ENCODE results near the gene PHF19.
A peak's percentile ranks its signal among the peaks of the same experiment; 100 is the strongest.

Gene PHF19

DNA sequence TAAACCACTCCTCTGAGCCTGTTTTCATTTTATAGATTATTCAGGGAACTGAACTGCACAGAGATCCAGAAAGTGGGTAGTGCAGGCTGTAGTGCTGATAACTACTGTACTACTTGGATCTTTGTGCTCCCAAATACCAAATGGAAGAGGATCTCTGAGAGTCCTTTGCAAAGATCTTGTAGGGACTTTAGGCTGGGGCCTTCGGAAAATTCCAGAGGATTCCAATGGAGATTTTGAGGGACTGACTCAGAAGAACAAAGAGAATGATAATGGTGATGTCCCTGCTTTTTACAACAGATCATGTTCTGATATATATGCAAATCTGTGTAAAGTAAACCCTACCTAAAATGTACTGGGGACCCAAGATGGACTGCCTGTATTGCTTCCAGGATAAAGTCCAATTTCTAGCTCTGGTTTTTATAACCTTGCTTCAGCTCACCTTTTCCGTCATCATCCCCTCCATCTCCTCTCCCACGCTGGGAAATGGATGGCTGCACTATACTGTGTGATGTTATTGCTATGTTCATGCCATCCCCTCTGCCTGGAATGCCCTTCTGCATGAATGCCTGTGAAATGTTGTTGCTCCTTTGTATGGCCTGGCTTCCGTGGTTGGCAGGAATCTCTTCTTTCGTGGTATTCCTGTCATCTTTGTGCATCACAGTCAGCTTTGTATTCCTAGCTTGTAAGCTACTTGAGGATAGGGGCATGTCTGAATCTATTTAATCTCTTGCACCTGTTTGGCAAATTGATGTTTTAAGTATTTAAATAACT lies 24.6 kb downstream of the PHF19 start:
- no peak for DNase-seq

DNA sequence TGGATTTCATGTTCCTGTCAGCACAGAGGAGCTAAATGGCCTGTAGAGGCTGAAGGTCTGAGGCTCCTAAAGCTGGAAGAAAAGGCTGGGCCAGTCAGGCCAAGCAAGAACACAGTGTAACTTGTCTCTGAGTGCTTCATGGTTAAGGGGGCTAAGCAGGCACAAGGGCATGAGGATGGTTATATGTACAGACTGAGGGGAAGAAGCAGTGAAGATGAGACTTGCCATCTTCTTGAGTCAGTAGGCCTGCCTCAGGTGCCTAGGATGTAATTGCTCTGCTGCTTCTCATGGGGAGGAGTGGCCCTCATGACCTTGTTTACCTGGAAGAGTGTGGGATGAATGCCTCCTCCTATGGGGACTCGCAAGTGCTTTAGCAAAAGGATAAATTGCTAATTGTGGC lies 25.5 kb downstream of the PHF19 start:
- no peak for DNase-seq

- no peak for DNase-seq
Observed at GRCh38 chr9:120850315-120850714, 26.7 kb downstream of the PHF19 start.

DNA sequence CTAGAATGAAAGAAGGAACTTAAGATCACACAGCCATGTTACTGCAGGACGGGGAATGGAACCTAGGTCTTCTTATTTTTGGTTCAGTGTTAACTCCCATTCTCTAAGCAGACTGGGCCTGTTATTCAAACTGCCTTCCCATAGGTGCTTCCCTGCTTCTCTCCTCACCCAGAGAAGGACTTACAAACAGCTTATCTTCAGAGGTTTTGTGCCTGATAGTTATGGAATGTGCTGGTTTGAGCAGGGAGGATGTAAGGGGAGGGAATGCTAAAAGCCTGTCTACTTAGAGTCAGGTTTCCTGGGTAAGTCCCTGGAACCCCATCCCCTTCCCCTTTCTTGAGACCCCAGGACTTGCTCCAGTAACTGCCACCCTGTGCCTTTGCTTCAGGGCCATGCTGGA lies 30.1 kb downstream of the PHF19 start:
- no peak for DNase-seq

- no peak for DNase-seq
Observed at GRCh38 chr9:120846251-120846889, 30.6 kb downstream of the PHF19 start.

GRCh38 chr9:120845255-120845654 lies 31.7 kb downstream of the PHF19 start:
- DNase-seq, result peak in 2 of 3 donors; percentile 33 to 45

DNA sequence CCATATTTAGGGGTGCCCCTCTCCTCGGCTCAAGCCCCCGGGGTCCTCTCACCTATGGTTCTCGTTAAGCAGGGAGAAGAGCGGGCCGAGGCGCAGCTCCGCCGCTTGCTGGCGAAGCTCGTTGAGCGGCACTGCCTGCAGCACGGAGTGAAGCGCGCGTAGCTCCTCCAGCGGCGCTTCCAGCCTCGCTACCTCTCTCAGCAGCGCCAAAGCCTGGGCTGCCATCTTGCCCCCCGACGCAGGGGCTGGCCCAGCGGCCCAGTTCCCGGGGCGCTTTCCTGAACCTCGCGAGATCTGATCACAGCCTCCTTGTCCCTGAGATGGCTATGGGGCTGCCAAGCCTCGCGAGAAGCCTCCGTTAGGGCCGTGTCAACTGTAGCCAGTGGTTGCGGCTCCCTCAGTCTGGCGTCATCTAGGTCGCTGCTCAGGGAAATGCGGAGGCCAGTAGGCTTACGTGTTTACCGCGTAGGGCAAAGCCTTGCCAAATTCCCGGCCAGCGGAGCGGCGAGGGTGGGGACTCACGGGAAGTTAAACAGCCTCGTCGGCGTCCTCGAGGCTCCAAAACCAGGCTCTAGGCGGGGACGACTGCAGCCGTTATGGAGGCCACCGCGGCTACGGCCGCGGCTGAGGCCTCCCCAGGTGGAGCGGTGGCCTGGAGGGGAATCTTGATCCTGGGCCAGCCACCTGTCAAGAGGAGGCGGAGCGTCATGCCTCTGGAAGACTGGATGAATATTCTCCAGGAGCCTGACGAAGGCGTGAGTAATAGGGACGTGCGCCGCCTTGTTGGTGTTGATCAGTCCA lies 34.1 kb downstream of the PHF19 start, which contains the start of gene PSMD5:
PSMD5 (minus strand) TSS at position 238 of the 801 bp plus-strand sequence; CDS start at position 225, 13 bp downstream.
- DNase-seq, result peak; percentile 97 to 100 (median 99)

GRCh38 chr9:120841930-120842684 lies 34.9 kb downstream of the PHF19 start:
- DNase-seq, result peak in 1 of 3 donors; percentile 21

GRCh38 chr9:120839146-120839545 lies 37.8 kb downstream of the PHF19 start:
- no peak for DNase-seq

- no peak for DNase-seq
Observed at GRCh38 chr9:120837921-120838320, 39.1 kb downstream of the PHF19 start.

DNA sequence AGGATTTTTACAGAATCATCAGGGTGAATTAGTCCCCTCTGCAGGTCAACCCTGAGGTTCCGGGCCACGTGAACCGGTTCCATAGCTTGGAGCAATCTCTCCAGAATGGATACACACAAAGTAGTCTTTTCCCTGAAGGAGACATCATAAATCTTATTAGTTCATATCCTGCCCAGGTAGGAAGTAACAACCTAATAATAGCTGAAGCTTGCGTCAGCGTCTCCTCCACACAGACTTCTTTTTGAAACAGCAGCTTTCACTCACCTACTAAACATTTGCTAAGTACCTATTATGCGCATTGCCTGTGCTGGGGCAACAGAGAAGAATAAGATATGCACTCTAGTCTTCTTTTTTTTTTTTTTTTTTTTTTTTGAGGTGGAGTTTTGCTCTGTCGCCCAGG lies 43.7 kb downstream of the PHF19 start:
- no peak for DNase-seq

DNA sequence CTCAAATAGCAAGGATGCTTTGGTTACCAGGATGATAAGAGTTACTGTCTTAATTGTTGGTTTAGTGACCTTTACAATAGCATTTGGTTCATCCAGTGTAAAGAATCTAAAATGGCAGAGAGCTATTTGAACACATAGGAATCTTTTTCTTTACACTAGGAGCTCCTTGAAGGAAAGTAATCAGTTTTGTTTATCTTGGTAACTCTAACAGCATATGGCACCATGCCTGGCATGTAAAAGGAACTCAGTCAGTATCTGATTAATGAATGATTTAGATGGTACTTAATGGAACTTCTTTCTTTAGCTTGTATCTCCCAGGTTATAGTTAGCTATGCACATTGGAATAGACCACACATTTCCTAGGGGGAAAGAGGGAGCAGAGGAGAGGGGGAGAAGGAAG lies 44.2 kb downstream of the PHF19 start:
- no peak for DNase-seq

DNA sequence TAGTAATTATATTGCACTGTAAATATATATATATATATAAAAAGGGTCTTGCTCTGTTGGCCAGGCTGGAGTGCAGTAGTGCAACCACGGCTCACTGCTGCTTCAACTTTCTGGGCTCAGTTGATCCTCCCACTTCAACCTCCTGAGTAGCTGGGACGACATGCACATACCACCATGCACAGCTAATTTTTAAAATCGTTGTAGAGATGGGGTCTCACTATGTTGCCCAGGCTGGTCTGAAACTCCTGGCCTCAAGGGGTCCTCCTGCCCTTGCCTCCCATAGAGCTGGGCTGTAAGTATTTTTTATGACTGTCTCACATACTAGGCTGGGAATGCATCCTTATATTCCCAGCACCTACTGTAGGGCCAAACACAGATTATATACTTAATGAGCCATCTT lies 46.1 kb downstream of the PHF19 start:
- no peak for DNase-seq

DNA sequence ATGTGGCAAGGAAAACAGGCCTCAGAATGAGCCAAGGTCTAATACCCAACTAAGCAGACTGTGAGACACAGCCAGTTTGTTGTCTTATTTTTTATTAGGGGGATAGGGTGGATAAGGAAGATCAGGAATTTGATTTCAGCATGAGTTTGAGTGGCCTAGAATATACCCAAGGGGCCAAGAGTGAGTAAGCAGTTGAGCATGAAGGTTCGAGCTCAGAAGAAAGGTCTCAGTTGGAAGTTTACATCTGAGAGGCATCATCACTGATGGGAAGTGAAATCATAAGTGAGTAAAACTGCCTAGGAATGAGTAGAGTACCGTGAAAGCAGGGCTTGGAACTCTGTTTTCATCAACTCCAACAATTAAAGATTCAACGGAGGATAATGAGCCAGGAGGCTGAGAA lies 46.8 kb downstream of the PHF19 start:
- DNase-seq, result no peak

GRCh38 chr9:120829650-120830049 lies 47.3 kb downstream of the PHF19 start:
- no peak for DNase-seq

DNA sequence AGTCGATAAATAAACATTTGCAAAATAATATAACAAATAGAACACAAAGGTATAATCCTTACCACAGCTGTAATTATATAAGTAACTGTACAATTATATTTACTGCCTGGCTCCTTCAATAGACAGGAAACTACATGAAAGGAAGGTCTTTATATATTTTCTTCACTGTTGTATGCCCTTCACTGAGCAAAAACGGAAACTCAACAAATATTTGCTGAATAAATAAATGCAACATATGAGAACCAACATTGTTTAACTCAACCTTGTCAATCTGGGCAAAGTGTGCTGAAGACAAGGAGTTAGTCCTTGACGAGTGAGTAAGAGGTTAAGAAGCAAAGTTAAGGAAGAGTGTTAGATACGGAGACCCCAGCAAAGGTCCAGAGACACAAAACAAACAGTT lies 56.9 kb downstream of the PHF19 start:
- no peak for DNase-seq

- DNase-seq, result no peak
Observed at GRCh38 chr9:120818595-120818994, 58.4 kb downstream of the PHF19 start.

DNA sequence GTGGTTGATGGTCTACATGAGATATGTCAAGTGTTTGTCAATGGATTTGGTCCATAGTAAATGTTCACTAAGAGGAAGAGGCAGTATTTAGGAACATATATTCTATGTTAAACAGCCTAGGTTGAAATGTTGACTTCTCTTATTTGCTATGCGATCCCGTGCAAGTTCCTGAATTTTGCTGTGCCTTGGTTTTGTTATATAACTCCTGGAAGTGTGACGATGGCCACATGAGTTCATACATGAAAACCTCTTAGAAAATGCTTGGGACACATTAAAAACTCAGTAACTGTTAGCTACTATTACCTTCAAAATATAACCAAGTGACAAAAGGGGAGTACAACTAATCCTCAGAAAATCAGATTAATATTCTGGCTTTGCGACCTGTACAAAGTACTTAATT lies 61.9 kb downstream of the PHF19 start:
- no peak for DNase-seq

GRCh38 chr9:120808931-120809330 lies 68.1 kb downstream of the PHF19 start:
- DNase-seq, result no peak

- no peak for DNase-seq
Observed at GRCh38 chr9:120807607-120808379, 69.2 kb downstream of the PHF19 start.

Measured in suppressor macrophage treated with lipopolysaccharide for 1 hour (primary cell).